Stimulated activated CD4-positive, alpha-beta T cell treated with anti-CD3 and anti-CD28 coated beads, Interleukin-12 subunit alpha, Interleukin-12 subunit beta, amount 100 ng/mL, for 4 hours (primary cell): ENCODE measurements around the gene USP17L18.
"Not testable (repeated sequence)": the region's sequence is repeated elsewhere in the genome, so short reads cannot be mapped to it uniquely, and the experiment has no call there.

Experiments
- DNase-seq: peaks from one replicate; pipeline ENCODE4 v3.0.0-alpha.2; 2020

The USP17L18 gene, protein sequence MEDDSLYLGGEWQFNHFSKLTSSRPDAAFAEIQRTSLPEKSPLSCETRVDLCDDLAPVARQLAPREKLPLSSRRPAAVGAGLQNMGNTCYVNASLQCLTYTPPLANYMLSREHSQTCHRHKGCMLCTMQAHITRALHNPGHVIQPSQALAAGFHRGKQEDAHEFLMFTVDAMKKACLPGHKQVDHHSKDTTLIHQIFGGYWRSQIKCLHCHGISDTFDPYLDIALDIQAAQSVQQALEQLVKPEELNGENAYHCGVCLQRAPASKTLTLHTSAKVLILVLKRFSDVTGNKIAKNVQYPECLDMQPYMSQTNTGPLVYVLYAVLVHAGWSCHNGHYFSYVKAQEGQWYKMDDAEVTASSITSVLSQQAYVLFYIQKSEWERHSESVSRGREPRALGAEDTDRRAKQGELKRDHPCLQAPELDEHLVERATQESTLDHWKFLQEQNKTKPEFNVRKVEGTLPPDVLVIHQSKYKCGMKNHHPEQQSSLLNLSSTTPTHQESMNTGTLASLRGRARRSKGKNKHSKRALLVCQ

GRCh38 chr4:9247953-9248680 is at the start of gene USP17L18:
TSS of gene USP17L18 (plus strand) at chr4:9248630. CDS start at chr4:9248630, 0 bp downstream.
- DNase-seq = peak; percentile 0

DNA sequence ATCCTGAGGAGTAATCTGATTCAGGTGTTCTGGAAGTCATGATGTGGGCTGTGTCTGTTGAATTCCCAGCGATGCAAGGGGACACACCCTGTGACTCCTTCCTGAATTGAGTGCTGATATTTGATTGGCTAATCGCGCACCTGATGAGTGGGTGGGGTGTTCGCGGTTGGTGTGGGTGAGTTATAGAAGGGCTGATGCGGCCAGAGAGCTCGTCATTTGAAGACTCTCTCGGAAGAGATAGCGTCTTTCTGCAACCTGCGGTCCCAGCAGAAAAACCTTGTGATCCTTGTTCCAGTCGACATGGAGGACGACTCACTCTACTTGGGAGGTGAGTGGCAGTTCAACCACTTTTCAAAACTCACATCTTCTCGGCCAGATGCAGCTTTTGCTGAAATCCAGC is 38.1 kb upstream of the USP17L18 start, which contains the start of gene USP17L10:
USP17L10 (plus strand) TSS at position 301 of the 400 bp plus-strand sequence; CDS start at position 301, 0 bp downstream.
- DNase-seq = not testable (repeated sequence)

- not testable (repeated sequence) for DNase-seq
These were observed 33.7 kb upstream of the USP17L18 start for GRCh38 chr4:9214701-9215100.

DNA sequence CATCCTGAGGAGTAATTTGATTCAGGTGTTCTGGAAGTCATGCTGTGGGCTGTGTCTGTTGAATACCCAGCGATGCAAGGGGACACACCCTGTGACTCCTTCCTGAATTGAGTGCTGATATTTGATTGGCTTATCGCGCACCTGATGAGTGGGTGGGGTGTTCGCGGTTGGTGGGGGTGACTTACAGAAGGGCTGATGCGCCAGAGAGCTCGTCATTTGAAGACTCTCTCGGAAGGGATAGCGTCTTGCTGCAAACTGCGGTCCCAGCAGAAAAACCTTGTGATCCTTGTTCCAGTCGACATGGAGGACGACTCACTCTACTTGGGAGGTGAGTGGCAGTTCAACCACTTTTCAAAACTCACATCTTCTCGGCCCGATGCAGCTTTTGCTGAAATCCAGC is 33.3 kb upstream of the USP17L18 start, which contains the start of gene USP17L11:
USP17L11 (plus strand) TSS at position 301 of the 400 bp plus-strand sequence; CDS start at position 301, 0 bp downstream.
- not testable (repeated sequence) for DNase-seq

- not testable (repeated sequence) for DNase-seq
These were observed 28.6 kb upstream of the USP17L18 start, which contains the start of gene USP17L12 for GRCh38 chr4:9219852-9220251. TSS of gene USP17L12 (plus strand) at chr4:9220152. CDS start at chr4:9220152, 0 bp downstream.

- not testable (repeated sequence) for DNase-seq
These were observed 23.8 kb upstream of the USP17L18 start, which contains the start of gene USP17L13 for GRCh38 chr4:9224596-9224995. TSS of gene USP17L13 (plus strand) at chr4:9224896. CDS start at chr4:9224896, 0 bp downstream.

- DNase-seq = not testable (repeated sequence)
These were observed 18.2 kb upstream of the USP17L18 start for GRCh38 chr4:9230249-9230648.

- DNase-seq = not testable (repeated sequence)
These were observed 14.3 kb upstream of the USP17L18 start, which contains the start of gene USP17L15 for GRCh38 chr4:9234085-9234484. TSS of gene USP17L15 (plus strand) at chr4:9234385. CDS start at chr4:9234385, 0 bp downstream.

DNA sequence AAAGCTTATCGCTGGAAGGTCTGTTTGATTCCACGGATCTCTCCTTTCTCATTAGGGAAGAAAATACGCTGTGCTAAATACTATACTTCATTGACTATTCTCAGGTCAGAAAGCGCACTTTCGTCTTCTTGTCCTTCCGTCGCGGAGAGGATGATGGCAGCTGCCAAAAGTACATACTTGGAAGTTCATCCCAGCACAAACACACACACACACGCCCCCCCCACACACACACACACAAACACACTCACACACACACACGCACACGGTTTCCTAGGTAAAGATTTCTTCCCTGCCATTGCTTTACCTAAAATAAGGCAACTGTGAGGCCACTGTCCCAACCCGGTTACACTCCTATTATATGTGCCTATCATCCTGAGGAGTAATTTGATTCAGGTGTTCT is 10.0 kb upstream of the USP17L18 start:
- not testable (repeated sequence) for DNase-seq

GRCh38 chr4:9243579-9243978 is 4.9 kb upstream of the USP17L18 start, which contains the start of gene USP17L17:
TSS of gene USP17L17 (plus strand) at chr4:9243879. CDS start at chr4:9243879, 0 bp downstream.
- not testable (repeated sequence) for DNase-seq

DNA sequence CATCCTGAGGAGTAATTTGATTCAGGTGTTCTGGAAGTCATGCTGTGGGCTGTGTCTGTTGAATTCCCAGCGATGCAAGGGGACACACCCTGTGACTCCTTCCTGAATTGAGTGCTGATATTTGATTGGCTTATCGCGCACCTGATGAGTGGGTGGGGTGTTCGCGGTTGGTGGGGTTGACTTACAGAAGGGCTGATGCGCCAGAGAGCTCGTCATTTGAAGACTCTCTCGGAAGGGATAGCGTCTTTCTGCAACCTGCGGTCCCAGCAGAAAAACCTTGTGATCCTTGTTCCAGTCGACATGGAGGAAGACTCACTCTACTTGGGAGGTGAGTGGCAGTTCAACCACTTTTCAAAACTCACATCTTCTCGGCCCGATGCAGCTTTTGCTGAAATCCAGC is 4.6 kb downstream of the USP17L18 start, which contains the start of gene USP17L19:
USP17L19 (plus strand) TSS at position 301 of the 400 bp plus-strand sequence; CDS start at position 301, 0 bp downstream.
- DNase-seq = not testable (repeated sequence)

DNA sequence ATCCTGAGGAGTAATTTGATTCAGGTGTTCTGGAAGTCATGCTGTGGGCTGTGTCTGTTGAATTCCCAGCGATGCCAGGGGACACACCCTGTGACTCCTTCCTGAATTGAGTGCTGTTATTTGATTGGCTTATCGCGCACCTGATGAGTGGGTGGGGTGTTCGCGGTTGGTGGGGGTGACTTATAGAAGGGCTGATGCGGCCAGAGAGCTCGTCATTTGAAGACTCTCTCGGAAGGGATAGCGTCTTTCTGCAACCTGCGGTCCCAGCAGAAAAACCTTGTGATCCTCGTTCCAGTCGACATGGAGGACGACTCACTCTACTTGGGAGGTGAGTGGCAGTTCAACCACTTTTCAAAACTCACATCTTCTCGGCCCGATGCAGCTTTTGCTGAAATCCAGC is 9.4 kb downstream of the USP17L18 start, which contains the start of gene USP17L20:
USP17L20 (plus strand) TSS at position 301 of the 400 bp plus-strand sequence; CDS start at position 301, 0 bp downstream.
- not testable (repeated sequence) for DNase-seq

- DNase-seq = not testable (repeated sequence)
These were observed 14.1 kb downstream of the USP17L18 start, which contains the start of gene USP17L21 for GRCh38 chr4:9262572-9262971. TSS of gene USP17L21 (plus strand) at chr4:9262872. CDS start at chr4:9262872, 0 bp downstream.

- not testable (repeated sequence) for DNase-seq
These were observed 18.9 kb downstream of the USP17L18 start, which contains the start of gene USP17L22 for GRCh38 chr4:9267319-9267718. TSS of gene USP17L22 (plus strand) at chr4:9267619. CDS start at chr4:9267619, 0 bp downstream.

DNA sequence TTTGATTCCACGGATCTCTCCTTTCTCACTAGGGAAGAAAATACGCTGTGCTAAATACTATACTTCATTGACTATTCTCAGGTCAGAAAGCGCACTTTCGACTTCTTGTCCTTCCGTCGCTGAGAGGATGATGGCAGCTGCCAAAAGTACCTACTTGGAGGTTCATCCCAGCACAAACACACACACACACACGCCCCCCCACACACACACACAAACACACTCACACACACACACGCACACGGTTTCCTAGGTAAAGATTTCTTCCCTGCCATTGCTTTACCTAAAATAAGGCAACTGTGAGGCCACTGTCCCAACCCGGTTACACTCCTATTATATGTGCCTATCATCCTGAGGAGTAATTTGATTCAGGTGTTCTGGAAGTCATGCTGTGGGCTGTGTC is 23.3 kb downstream of the USP17L18 start:
- peak; percentile 4 for DNase-seq
